ENCODE data around the gene C14orf180.

GRCh38 chr14:104589338-104590195 lies 10.0 kb downstream of the C14orf180 start:
- TF ChIP-seq POLR2A (IDR thresholded peaks at IDR 0.05) (no peak), CTCF (IDR thresholded peaks at IDR 0.05) (no peak)
